A549 (cell line): ENCODE results near the gene UCP3.

Experiments
- BHLHE40 ChIP-seq: IDR thresholded peaks from 2 replicates; pipeline ENCODE4 v1.6.1; 2012; ENCODE audit warnings: low read depth, low read length, inconsistent platforms
- CBX2 ChIP-seq: fragments of 200-600 bp; sonication (generic); IDR thresholded peaks from 2 replicates; pipeline ENCODE4 v1.6.1; 2016; ENCODE audit warnings: low read depth, mild to moderate bottlenecking, borderline replicate concordance
- CEBPB ChIP-seq, 2 experiments: fragments of >200 bp in 1 of 2; sonication (Bioruptor Twin) in 1 of 2; formaldehyde crosslinking in 1 of 2; IDR thresholded peaks; 2 replicates each; pipeline ENCODE4 v1.6.1; 2012 to 2016
- JUN ChIP-seq, 2 experiments: fragments of >200 bp; sonication (Bioruptor Twin); formaldehyde crosslinking; IDR thresholded peaks; 2 replicates in 1 of 2; 3 replicates in 1 of 2; pipeline ENCODE4 v1.6.1; 2016 to 2017
- NPAS2 ChIP-seq: fragments of 250-450 bp; sonication (Bioruptor Pico); IDR thresholded peaks from 2 replicates; pipeline ENCODE4 v1.8.0; 2022; ENCODE audit warnings: mild to moderate bottlenecking, moderate library complexity, borderline replicate concordance
- POLR2A ChIP-seq: IDR thresholded peaks from 2 replicates; pipeline ENCODE4 v1.6.1; 2012; ENCODE audit warnings: mild to moderate bottlenecking, low read length
- TF ChIP-seq, protein P1 (sequence below): IDR thresholded peaks from 2 replicates; pipeline ENCODE4 v1.6.1; 2012
- TF ChIP-seq, protein P2 (sequence below): fragments of >200 bp; sonication (Bioruptor Twin); formaldehyde crosslinking; IDR thresholded peaks from 3 replicates; pipeline ENCODE4 v1.5.1; 2016

DNA sequence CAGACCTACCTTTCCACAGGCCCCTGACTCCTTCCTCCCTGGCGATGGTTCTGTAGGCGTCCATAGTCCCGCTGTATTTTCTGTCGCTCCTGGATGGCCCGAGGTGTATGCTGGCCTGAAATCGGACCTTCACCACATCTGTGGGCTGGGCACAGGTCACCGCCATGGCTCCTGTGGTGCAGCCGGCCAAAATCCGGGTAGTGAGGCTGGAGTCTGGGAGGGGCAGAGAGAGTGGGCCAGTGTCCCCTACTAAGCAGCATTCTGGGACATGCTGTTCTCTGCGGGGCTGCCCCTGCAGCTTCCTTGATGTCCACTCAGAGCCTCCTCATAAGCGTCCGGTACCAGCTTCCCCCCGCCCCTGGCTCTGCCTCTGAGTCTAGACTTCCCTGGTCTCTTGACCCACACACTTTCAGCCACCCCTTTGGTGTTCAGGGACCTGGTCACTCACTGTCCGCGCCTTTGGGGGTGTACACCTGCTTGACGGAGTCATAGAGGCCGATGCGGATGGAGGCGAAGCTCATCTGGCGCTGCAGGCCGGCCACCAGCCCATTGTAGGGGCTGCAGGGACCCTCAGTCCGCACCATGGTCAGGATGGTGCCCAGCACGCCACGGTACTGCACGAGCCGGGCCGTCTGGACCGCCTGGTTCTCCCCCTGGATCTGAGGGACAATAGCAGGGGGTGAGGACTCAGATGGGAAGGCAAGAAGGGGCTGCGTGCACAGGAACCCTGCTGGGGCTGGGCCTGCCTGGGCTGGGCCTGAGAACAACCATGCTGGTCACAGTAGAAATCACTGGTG lies 3.0 kb downstream of the UCP3 start:
- TF ChIP-seq CEBPB (IDR thresholded peaks at IDR 0.05) (no peak), BHLHE40 (no peak), POLR2A (no peak), CBX2 (no peak), NPAS2 (CRISPR knock-in tag) (no peak), JUN (IDR thresholded peaks at IDR 0.05) (no peak)
- TF ChIP-seq, protein P1, sequence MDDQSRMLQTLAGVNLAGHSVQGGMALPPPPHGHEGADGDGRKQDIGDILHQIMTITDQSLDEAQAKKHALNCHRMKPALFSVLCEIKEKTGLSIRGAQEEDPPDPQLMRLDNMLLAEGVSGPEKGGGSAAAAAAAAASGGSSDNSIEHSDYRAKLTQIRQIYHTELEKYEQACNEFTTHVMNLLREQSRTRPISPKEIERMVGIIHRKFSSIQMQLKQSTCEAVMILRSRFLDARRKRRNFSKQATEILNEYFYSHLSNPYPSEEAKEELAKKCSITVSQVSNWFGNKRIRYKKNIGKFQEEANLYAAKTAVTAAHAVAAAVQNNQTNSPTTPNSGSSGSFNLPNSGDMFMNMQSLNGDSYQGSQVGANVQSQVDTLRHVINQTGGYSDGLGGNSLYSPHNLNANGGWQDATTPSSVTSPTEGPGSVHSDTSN = no peak
- TF ChIP-seq, protein P2, sequence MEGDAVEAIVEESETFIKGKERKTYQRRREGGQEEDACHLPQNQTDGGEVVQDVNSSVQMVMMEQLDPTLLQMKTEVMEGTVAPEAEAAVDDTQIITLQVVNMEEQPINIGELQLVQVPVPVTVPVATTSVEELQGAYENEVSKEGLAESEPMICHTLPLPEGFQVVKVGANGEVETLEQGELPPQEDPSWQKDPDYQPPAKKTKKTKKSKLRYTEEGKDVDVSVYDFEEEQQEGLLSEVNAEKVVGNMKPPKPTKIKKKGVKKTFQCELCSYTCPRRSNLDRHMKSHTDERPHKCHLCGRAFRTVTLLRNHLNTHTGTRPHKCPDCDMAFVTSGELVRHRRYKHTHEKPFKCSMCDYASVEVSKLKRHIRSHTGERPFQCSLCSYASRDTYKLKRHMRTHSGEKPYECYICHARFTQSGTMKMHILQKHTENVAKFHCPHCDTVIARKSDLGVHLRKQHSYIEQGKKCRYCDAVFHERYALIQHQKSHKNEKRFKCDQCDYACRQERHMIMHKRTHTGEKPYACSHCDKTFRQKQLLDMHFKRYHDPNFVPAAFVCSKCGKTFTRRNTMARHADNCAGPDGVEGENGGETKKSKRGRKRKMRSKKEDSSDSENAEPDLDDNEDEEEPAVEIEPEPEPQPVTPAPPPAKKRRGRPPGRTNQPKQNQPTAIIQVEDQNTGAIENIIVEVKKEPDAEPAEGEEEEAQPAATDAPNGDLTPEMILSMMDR = no peak
